Neural cell (in vitro differentiated cells): Measurements from ENCODE around the gene NDFIP1. TPM values are rescaled to one million over a fixed set of nuclear protein-coding genes. Genes with fewer than 3 reads are reported as not detected.

Source experiments
- H2AFZ ChIP-seq: fragments of 200-600, 300-800 bp; sonication (generic), shearing (Covaris generic); 2 replicates; pipeline ENCODE4 v1.6.0; 2014; ENCODE audit warnings: low read depth, mild to moderate bottlenecking, antibody characterized with exemption, low read length, moderate library complexity
- H3F3A ChIP-seq: fragments of 200-600 bp; shearing (Covaris generic); 2 replicates; pipeline ENCODE4 v1.6.1; 2016; ENCODE audit warnings: mild to moderate bottlenecking, moderate library complexity, mixed read lengths, antibody characterized with exemption, low read length; ENCODE audit not compliant: insufficient read depth, poor library complexity, severe bottlenecking
- H3K27ac ChIP-seq: fragments of 200-600, 300-800 bp; sonication (generic), shearing (Covaris generic); 2 replicates; pipeline ENCODE4 v1.5.1; 2014; ENCODE audit warnings: mild to moderate bottlenecking, low read length, moderate library complexity
- H3K27me3 ChIP-seq: fragments of 300-800, 200-600 bp; sonication (generic), shearing (Covaris generic); 2 replicates; pipeline ENCODE4 v1.6.0; 2014; ENCODE audit warnings: mild to moderate bottlenecking, low read depth, low read length, moderate library complexity; ENCODE audit not compliant: insufficient read depth
- H3K36me3 ChIP-seq: fragments of 300-800, 200-600 bp; sonication (generic), shearing (Covaris generic); 2 replicates; pipeline ENCODE4 v1.5.1; 2014; ENCODE audit warnings: mild to moderate bottlenecking, antibody characterized with exemption, low read length, moderate library complexity; ENCODE audit not compliant: insufficient read depth
- H3K4me2 ChIP-seq: fragments of 300-800, 200-600 bp; sonication (generic), shearing (Covaris generic); 2 replicates; pipeline ENCODE4 v1.6.0; 2014; ENCODE audit warnings: mild to moderate bottlenecking, low read length
- H3K4me3 ChIP-seq: fragments of 300-800, 200-600 bp; sonication (generic), shearing (Covaris generic); 2 replicates; pipeline ENCODE4 v1.5.1; 2014; ENCODE audit warnings: mild to moderate bottlenecking, low read length, moderate library complexity
- H3K79me2 ChIP-seq: fragments of 200-600 bp; shearing (Covaris generic); replicated peaks from 2 replicates; pipeline ENCODE4 v1.6.0; 2014; ENCODE audit warnings: mild to moderate bottlenecking, low read length, moderate library complexity; ENCODE audit not compliant: insufficient read depth
- H3K9ac ChIP-seq: fragments of 300-800, 200-600 bp; sonication (generic), shearing (Covaris generic); 2 replicates; pipeline ENCODE4 v1.6.1; 2016; ENCODE audit warnings: mild to moderate bottlenecking, low read length, mixed read lengths
- H3K9me2 ChIP-seq: fragments of 200-600 bp; shearing (Covaris generic); 2 replicates; pipeline ENCODE4 v1.6.1; 2016; ENCODE audit warnings: mild to moderate bottlenecking, low read length, mixed read lengths; ENCODE audit not compliant: insufficient read depth
- H3K9me3 ChIP-seq: fragments of 200-600, 300-800 bp; sonication (generic), shearing (Covaris generic); 2 replicates; pipeline ENCODE4 v1.6.1; 2016; ENCODE audit warnings: mild to moderate bottlenecking, mixed run types, low read length, moderate library complexity, mixed read lengths
- H4K20me1 ChIP-seq: fragments of 200-600 bp; shearing (Covaris generic); 2 replicates; pipeline ENCODE4 v1.6.1; 2016; ENCODE audit warnings: mild to moderate bottlenecking, mixed run types; ENCODE audit not compliant: insufficient read depth
- CTCF ChIP-seq: fragments of 450-650 bp; IDR thresholded peaks from 2 replicates; pipeline ENCODE4 v1.5.1; 2014; ENCODE audit warnings: antibody characterized with exemption, mild to moderate bottlenecking, moderate library complexity; ENCODE audit not compliant: poor library complexity, severe bottlenecking
- EP300 ChIP-seq: fragments of 450-650 bp; conservative IDR thresholded peaks from 2 replicates; pipeline ENCODE4 v1.6.1; 2014; ENCODE audit warnings: antibody characterized with exemption, mild to moderate bottlenecking, moderate library complexity; ENCODE audit not compliant: poor library complexity, severe bottlenecking
- EZH2 ChIP-seq: fragments of 200-600, 300-800 bp; shearing (Covaris generic), sonication (generic); IDR thresholded peaks from 2 replicates; pipeline ENCODE4 v1.6.1; 2014; ENCODE audit warnings: antibody characterized with exemption, low read length, borderline replicate concordance, mild to moderate bottlenecking; ENCODE audit not compliant: insufficient read depth, poor library complexity, severe bottlenecking
- MXI1 ChIP-seq: fragments of 450-650 bp; conservative IDR thresholded peaks from 2 replicates; pipeline ENCODE4 v1.6.1; 2014; ENCODE audit warnings: antibody characterized with exemption, mild to moderate bottlenecking; ENCODE audit not compliant: poor library complexity, severe bottlenecking
- POLR2AphosphoS5 ChIP-seq: IDR thresholded peaks from 2 replicates; pipeline ENCODE4 v1.6.1; 2012
- RAD21 ChIP-seq: fragments of 450-650 bp; conservative IDR thresholded peaks from 2 replicates; pipeline ENCODE4 v1.6.1; 2014; ENCODE audit warnings: antibody characterized with exemption, mild to moderate bottlenecking, moderate library complexity
- REST ChIP-seq: IDR thresholded peaks from 2 replicates; pipeline ENCODE4 v1.6.1; 2012; ENCODE audit warnings: borderline replicate concordance
- SMC3 ChIP-seq: fragments of 450-650 bp; conservative IDR thresholded peaks from 2 replicates; pipeline ENCODE4 v1.6.1; 2014; ENCODE audit warnings: antibody characterized with exemption, mild to moderate bottlenecking, moderate library complexity; ENCODE audit not compliant: poor library complexity
- TAF1 ChIP-seq: IDR thresholded peaks from 2 replicates; pipeline ENCODE4 v1.6.1; 2012; ENCODE audit warnings: low read depth
- polyA plus RNA-seq: library from polyadenylated mRNA; depleted of rRNA; stranded (reverse); fragments of >200 nt; gene quantifications from 2 replicates; pipeline ENCODE4 v1.2.3, GENCODE V29; 2014

Gene NDFIP1
- polyA plus RNA-seq, 1 donor from 2014 or later: 99.7 TPM

- H3K9me2 ChIP-seq: no peaks in the 10 kb centered on the region
- H3K4me3 ChIP-seq: no peak overlapping the region
- no peak overlapping the region for H3K9ac ChIP-seq
Measured at GRCh38 chr5:142091012-142091411, 17.6 kb upstream of the NDFIP1 start.

GRCh38 chr5:142091922-142092321 lies 16.7 kb upstream of the NDFIP1 start:
- no peaks in the 10 kb centered on the region for H3K9me3 ChIP-seq
- H4K20me1 ChIP-seq: no peaks in the 10 kb centered on the region
- TF ChIP-seq EZH2 (no peak), POLR2AphosphoS5 (no peak), EP300 (no peak), TAF1 (no peak), CTCF (no peak), REST (no peak), SMC3 (no peak)

More at GRCh38 chr5:142091012-142091411, 17.6 kb upstream of the NDFIP1 start:
- Histone ChIP-seq H4K20me1 (no peaks in the 10 kb centered on the region), H2AFZ (no peak overlapping the region), H3K27me3 (no peaks in the 10 kb centered on the region), H3F3A (no peaks in the 10 kb centered on the region), H3K36me3 (no peaks in the 10 kb centered on the region), H3K27ac (no peak overlapping the region), H3K4me2 (no peak overlapping the region), H3K9me3 (no peaks in the 10 kb centered on the region), H3K79me2 (no peaks in the 10 kb centered on the region)
- TF ChIP-seq RAD21 (no peak), EZH2 (no peak), SMC3 (no peak), EP300 (no peak), TAF1 (no peak), REST (no peak), CTCF (no peak), MXI1 (no peak)

More at GRCh38 chr5:142091922-142092321, 16.7 kb upstream of the NDFIP1 start:
- H3K4me3 ChIP-seq: no peak overlapping the region
- H3K27ac ChIP-seq: no peak overlapping the region
- no peaks in the 10 kb centered on the region for H3K27me3 ChIP-seq
- no peaks in the 10 kb centered on the region for H3F3A ChIP-seq
- H3K4me2 ChIP-seq: no peak overlapping the region
- H3K79me2 ChIP-seq: no peaks in the 10 kb centered on the region
- H2AFZ ChIP-seq: no peak overlapping the region
- H3K9ac ChIP-seq: no peak overlapping the region
- no peaks in the 10 kb centered on the region for H3K9me2 ChIP-seq
- no peaks in the 10 kb centered on the region for H3K36me3 ChIP-seq
